Adrenal gland (tissue), 5 donors: ENCODE results near the gene DGKH.

Experiments
- CTCF ChIP-seq, 6 experiments: fragments of 450-650 bp in 4 of 6; fragments of 200-600 bp in 2 of 6; sonication (generic) in 1 of 6; IDR thresholded peaks; 1 replicate in 5 of 6; 2 replicates in 1 of 6; pipeline versions ENCODE4 v1.5.1 to v1.8.0; 2016 to 2021; ENCODE audit warnings: antibody characterized with exemption in 6 of 6, mild to moderate bottlenecking in 2 of 6, moderate library complexity in 1 of 6
- POLR2A ChIP-seq, 2 donors: fragments of 450-650 bp; IDR thresholded peaks; one replicate each; pipeline ENCODE4 v1.6.1; 2017; ENCODE audit warnings: antibody characterized with exemption in 2 of 2, mild to moderate bottlenecking in 2 of 2, moderate library complexity in 1 of 2
- donor health status: DM: no; HTN: no; CAD: no.

GRCh38 chr13:42039946-42040729 is 8.3 kb upstream of the DGKH start:
- TF ChIP-seq CTCF (IDR thresholded peaks at IDR 0.05), result peak in 1 of 6 experiments; percentile 18
- peak; percentile 82 to 93 for TF ChIP-seq POLR2A (IDR thresholded peaks at IDR 0.05)
